ENCODE data around the gene CABP1. TPM values are rescaled to one million over a fixed set of nuclear protein-coding genes. Genes with fewer than 3 reads are reported as not detected.
"Not testable (repeated sequence)": the region's sequence is repeated elsewhere in the genome, so short reads cannot be mapped to it uniquely, and the experiment has no call there.

CABP1 gene
- polyA plus RNA-seq (ENCODE audit: insufficient read length in 4 of 4) = 1 to 10 TPM; 4.3 to 5.6 (median 5.0) TPM

DNA sequence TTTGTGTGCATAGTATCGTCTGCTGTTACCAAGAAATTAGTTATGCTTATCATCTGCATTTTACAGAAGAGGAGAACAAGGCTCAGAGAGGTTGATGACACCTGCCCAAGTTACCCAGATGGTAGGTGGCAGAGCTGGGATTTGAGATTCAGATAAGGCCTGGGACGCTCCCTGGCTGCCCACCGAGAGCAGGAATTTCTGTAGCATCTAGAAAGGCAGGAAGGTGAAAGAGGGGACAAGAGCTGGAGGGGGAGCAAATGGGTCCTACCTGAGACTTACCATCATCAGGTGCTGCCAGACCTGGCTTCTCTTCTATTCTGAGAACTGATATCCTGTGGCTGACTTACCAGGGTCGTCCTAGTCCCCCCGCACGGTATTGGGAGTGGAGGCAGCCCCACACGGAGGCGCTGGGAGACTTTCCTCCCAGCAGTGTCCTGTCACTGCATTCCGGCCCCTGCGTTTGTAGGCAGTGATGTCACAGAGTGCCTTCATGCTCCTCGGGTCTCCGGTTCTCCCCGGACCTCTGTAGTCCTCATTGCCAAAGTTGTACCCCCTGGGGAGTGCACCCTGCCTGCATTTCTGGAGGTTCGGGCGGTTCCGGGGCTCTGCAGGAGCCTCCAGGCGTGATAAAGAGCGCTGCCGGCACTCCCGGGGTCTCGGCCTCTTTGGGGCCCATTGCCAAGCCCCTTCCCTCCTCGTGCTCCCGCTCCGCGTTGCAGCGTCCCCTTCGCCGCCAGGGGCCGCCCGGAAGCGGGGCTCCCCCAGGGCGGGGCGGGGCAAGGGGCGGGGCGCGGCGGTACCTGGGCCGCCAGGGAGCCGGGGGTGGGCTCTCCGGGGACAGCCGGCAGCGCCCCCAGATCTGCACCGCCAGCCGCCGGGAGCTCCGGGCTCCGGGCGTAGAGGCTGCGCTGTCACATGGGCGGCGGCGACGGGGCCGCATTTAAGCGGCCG lies at the start of gene CABP1:
Gene CABP1 (plus strand): TSS at position 856 of the 951 bp plus-strand sequence. CDS start 60 bp downstream, at position 916.
- DNase-seq (ENCODE audit: low read depth in 4 of 4, low spot score in 2 of 4) = no peak

DNA sequence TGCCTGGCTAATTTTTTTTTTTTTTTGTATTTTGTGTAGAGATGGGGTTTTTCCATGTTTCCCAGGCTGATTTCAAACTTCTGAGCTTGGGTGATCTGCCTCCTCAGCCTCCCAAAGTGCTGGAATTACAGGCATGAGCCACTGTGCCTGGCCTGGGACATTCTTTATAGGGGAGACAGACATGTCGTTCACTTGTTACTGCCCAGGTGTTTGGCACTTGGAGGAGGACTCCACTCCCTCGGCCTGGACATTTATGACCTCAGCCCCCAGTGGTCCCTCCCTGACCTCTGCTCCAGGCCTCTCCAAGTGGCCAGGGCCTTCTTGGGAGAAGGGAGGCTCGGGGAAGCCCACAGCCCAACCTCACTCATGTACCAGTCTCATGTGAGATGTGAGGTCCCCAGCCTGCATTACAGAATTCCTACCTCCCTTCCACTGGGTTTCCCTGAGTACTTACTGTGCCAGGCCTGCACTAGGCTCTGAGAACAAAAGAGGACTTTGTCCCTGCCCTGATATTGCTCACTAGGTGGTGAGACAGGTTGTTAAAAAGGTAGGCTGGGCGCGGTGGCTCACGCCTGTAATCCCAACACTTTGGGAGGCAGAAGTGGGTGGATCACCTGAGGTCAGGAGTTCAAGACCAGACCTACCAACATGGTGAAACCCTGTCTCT lies 49.6 kb upstream of the CABP1 start:
- DNase-seq (ENCODE audit: low read depth in 4 of 4, low spot score in 2 of 4) = no peak

DNA sequence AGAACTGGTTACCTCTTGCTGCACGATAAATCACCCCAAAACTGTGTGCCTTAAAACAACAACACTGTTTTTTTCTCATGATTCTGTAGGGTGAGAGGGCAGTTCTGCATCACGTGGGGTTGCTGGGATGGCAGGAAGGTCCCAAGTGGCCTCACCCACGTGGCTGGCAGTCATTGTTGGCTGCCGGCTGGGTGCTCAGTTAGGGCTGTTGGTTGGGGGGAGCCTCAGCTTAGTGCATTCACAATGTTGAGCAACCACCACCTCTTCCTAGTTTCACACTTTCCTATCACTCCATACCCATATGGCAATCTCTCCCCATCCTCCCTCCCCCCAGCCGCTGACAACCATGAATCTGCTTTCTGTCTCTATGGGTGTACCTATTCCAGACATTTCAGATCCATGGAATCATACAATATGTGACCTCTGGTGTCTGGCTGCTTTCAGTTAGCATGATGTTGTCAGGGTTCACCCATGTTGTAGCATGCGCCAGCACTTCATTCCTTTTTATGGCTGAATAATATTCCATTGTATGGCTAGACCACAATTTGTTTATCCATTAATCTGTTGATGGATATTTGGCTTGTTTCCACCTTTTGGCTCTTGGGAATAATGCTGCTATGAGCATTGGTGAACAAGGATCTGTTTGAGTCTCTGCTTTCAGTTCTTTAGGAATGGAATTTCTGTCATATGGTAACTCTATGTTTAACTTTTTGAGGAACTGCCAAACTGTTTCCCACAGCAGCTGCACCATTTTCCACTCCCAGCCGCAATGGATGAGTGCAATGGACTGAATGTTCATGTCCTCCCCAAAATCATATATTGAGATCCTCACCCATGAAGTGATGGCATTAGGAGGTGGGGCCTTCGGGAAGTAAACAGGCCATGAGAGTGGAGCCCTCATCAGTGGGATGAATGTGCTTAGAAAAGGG lies 48.0 kb upstream of the CABP1 start:
- DNase-seq (ENCODE audit: low read depth in 4 of 4, low spot score in 2 of 4) = no peak

DNA sequence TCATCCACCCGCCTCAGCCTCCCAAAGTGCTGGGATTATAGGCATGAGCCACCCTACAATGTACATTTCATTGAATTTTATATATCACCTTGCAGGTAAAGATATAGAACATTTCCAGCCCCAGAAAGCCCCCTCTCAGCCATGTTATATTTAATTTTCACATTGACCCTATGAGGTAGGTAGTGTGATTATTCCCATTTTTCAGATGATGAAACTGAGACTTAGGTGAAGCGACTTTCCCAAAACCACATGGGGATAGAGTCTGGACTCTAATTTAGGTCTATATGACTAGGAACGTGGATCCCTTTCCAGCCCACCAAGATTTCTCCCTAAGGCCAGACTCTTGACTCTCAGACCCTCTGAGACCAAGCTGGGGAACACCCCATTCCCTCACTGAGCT lies 43.5 kb upstream of the CABP1 start:
- no peak for DNase-seq (ENCODE audit: low read depth in 4 of 4, low spot score in 2 of 4)

DNA sequence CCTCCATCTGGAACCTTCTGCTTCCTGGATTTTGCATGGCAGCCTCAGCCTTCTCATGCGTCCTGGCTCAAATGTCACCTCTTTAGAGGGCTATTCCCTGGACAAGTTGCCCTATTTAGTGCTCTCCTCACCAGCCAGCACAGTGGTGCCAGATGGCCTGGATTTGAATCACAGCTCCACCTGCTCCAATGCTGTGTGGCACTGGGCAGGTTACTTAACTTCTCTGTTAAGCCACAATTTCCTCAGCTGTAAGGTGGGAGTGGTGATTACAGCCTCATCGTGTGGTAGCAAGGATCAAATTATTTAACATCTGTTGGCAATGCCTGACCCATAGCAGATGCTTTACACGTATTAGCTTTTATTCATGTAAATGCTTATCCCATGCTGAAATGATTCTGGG lies 42.6 kb upstream of the CABP1 start:
- DNase-seq (ENCODE audit: low read depth in 4 of 4, low spot score in 2 of 4) = no peak

DNA sequence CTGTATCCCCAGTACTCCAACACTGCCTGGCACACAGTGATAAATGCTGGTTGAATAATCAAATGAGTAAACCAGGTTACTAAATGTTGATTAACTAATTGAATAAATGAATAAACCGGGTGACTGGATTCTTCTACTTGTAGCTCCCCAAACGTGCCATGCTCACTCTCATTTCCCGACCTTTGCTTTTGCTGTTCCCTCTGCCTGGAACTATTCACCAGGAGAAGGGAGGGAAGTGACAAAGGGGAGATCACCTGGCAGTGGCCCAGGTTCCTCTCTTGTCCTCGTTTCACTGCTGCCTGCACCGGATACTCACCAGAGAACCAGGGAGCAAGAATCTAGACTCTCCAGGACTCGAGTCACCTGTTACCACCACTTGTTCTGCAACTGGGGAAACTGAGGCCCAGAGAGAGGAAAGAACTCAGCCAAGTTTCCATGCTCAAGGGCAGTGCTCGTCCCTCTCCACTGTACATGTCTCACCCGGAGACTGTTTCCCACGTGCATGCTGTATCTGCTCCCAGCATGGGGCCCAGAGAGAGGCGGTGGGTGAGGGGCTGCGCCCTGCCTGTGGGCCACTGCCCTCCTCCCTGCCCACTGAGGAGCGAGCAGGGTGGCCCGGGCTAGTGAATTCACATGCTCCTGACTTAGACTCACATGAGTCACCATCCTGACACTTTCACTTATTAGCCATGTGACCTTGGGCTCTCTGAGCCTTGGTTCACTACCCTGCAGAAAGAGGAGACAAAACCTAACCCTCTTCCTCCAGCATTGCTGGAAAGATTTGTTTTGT lies 41.6 kb upstream of the CABP1 start:
- DNase-seq (ENCODE audit: low read depth in 4 of 4, low spot score in 2 of 4) = no peak

DNA sequence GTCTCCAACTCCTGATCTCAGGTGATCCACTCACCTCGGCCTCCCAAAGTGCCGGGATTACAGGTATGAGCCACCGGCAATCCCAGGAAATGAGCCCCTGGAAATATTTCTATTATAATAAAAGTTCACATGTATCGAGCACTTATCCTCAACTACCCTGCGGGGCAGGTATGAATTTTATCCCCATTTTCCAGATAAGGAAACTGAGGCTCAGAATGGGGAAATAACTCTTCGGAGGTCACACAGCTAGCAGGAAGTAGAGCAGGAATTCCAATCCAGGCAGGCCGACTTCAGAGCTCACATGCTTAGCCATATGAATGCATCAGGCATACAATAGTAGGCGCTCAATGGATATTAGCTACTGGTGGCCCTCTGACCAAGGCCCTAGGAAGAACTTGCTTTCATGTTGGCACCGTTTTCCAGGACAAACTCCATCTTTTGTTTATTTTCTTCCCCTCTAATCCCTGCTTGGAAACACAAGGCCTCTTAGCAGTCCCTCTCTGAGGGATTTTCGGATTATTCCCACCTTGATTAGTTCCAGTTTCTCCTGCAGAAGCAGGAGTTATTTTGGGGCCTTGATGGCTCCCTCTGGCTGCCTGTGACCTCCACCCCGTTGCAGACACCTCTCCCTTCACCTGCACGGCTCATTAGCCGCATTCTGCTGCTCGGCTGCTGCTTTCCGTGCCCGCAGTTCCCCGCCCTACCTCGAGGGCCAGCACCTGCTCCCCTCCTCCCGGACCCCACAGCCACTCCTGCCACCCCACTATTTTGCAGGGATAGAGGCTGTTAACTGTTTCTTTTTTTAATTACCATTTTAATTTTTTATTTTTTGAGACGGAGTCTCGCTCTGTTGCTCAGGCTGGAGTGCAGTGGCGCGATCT lies 40.5 kb upstream of the CABP1 start:
- DNase-seq (ENCODE audit: low read depth in 4 of 4, low spot score in 2 of 4) = no peak

DNA sequence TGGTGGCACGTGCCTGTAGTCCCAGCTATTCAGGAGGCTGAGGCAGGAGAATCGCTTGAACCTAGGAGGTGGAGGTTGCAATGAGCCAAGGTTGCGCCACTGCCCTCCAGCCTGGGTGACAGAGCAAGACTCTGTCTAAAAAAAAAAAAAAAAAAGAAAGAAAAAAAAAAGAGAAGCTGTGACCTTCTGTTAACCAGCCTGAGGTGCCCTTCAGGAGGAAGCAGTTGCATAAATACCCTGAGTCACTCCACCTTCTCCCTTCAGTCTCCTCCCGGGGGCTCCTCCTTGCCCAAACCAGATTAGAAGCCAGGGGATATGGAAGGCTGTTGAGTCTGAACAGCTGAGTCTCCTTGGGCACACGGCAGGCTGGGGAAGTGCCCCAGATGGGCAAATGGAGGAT lies 38.0 kb upstream of the CABP1 start:
- not testable (repeated sequence) for DNase-seq (ENCODE audit: low read depth in 4 of 4, low spot score in 2 of 4)

DNA sequence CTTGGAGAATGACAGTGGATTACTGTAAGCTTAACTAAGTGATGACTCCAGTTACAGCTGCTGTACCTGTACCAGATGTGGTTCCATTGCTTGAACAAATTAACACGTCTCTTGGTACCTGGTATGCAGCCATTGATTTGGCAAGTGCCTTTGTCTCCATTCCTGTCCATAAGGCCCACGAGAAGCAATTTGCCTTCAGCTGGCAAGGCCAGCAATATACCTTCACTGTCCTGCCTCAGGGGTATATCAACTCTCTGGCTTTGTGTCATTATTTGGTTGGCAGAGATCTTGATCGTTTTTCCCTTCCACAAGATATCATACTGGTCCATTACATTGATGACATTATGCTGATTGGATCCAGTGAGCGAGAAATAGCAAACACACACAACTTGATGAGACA lies 29.9 kb upstream of the CABP1 start:
- DNase-seq (ENCODE audit: low read depth in 4 of 4, low spot score in 2 of 4) = no peak

DNA sequence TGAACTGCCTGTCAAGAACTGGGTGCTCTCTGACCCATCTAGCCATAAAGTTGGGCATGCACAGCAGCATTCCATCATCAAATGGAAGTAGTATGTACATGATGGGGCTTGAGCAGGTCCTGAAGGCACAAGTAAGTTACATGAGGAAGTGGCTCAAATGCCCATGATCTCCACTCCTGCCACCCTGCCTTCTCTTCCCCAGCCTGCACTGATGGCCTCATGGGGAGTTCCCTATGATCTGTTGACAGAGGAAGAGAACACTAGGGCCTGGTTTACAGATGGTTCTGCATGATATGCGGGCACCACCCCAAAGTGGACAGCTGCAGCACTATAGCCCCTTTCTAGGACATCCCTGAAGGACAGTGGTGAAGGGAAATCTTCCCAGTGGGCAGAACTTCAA lies 28.9 kb upstream of the CABP1 start:
- DNase-seq (ENCODE audit: low read depth in 4 of 4, low spot score in 2 of 4) = not testable (repeated sequence)

DNA sequence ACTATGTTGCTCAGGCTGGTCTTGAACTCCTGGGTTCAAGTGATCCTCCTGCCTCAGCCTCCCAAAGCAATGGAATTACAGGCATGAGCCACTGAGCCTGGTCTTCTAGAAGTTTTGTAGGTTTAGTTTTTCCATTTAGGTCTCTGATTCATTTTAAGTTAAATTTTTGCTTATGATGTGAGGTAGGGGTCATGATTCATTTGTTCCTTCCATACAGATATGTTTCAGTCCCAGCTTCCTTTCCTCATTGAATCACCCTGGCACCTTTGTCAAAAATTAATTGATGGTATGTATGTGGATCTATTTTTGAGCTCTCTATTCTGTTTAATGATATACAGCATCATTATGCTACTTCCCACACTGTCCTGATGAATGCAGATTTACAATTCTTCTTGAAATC lies 25.6 kb upstream of the CABP1 start:
- DNase-seq (ENCODE audit: low read depth in 4 of 4, low spot score in 2 of 4) = no peak

DNA sequence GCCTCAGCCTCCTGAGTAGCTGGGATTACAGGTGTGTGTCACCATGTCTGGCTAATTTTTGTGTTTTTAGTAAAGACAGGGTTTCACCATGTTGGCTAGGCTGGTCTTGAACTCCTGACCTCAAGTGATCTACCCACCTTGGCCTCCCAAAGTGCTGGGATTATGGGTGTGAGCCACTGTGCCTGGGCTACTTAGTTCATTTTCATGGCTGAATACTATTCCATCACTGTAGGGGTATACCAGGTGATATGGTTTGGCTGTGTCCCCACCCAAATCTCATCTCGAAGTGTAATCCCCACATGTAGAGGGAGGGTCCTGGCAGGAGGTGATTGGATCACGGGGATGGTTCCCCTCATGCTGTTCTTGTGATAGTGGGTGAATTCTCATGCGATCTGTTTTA lies 23.2 kb upstream of the CABP1 start:
- not testable (repeated sequence) for DNase-seq (ENCODE audit: low read depth in 4 of 4, low spot score in 2 of 4)

DNA sequence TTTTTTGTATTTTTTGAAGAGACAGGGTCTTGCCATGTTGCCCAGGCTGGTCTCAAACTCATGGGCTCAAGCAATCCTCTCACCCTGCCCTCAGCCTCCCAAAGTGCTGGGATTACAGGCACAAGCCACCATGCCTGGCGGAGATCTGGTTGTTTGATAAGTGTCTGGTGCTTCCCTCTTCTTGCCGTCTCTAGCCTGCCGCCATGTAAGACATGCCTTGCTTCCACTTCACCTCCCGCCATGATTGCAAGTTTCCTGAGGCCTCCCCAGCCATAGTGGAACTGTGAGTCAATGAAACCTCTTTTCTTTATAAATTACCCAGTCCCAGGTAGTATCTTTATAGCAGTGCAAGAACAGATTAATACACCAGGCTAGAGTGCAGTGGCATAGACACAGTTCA lies 22.7 kb upstream of the CABP1 start:
- not testable (repeated sequence) for DNase-seq (ENCODE audit: low read depth in 4 of 4, low spot score in 2 of 4)

DNA sequence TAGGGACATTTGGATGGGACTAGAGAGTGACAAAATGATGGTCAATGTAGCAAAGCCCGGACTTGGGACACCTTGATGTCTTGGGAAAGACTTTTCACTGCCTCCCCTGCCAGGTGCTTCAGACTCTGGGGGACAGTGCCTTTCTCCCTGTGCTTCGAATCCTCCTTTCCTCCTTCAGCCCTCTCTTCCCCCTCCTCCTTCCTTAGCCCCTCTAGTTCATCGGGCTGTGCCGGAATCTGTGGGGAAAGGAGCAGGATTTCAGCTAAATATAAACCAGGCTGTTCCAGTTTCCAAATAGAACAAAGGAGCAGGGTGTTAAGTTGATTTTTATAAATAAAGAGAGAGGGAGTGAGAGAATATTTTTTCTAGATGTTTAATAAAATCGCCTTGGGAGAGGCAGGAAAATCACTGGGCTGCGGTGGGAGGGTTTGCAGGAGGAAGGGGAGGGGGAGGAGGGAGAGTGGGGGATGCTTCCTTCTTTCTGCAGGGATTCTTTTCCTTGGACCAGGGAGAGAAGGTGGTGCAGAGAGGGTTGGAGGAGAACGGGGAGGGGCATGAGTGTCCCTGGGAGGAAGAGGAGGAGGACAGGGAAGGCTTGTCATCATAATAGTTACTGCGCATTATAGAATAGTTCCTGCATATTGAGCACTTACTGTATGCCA lies 21.3 kb upstream of the CABP1 start:
- DNase-seq (ENCODE audit: low read depth in 4 of 4, low spot score in 2 of 4) = no peak

DNA sequence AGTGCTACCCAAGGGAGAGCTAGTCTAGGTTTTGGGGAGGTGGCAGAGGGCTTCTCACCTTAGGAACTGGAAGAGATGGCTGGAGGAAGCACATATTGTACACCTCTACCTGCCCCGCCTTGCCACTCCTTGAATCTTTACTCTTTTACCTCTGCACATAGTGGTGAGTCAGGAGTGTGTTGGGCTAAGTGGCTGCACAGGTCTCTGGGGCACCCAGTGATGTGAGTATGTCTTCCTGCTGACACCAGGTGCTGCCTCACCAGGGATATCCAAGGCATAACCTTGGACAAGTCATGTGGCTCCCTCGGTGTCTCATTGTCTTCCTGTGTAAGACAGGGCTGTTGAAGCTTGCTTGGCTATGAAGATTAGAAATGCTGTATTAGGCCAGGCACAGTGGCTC lies 19.8 kb upstream of the CABP1 start:
- DNase-seq (ENCODE audit: low read depth in 4 of 4, low spot score in 2 of 4) = no peak

DNA sequence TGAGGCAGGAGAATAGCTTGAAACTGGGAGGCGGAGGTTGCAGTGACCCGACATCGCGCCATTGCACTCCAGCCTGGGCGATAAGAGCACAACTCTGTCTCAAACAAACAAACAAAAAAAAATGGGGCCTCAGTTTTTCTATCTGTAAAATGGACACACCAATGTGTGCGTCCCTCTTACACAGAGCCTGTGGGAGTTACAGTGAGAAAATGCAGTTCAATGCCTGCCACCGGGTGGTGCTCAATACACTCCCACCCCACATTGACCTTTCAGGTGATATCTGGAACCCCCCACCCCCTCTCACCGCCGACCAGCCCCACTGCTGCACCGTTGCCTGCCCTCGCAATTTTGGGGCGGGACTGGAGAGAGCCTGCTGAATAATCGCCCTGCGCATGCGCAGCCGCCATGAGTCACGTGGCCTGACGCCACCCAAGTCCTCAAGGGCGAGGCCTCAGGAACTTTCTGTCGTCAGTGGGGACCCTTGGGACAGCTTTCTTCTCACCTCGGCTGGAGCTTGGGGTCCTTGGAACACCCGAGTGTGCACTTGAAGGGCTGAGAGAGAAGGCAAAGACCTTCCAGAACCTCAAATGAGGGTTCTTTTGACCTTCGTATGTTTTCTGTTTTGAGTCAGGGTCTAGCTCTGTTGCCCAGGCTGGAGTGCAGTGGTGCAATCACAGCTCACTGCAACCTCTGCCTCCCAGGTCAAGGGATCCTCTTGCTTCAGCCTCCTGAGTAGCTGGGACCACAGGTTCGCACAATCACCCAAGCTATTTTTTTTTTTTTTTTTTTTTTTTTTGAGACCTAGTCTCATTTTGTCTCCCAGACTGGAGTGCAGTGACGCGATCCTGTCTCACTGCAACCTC lies 14.6 kb upstream of the CABP1 start:
- no peak for DNase-seq (ENCODE audit: low read depth in 4 of 4, low spot score in 2 of 4)

DNA sequence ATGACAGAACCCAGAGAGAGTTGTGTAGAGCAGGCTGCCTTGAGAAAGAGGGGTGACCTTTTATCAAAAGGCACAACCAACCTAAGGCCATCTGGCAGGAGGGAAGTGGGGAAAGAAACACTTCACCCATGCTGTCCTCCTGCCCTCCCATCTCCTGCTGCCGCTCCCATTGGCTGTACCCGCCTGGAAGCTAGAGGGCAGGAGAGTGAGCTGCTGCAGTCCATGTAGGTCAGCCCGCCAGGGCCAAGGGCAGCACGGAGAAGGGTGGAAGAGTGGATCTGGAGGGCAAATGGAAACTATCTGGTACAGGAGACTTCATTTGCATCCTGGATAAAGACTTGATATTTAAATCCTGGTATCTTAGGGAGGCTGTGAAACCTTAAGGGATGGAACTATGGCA lies 11.5 kb upstream of the CABP1 start:
- DNase-seq (ENCODE audit: low read depth in 4 of 4, low spot score in 2 of 4) = no peak

Measured in left renal cortex interstitium (tissue), 4 donors.